GM19463 (cell line): ENCODE results near the gene PORCN.
A peak's percentile ranks its signal among the peaks of the same experiment; 100 is the strongest.
"Not testable (repeated sequence)": the region's sequence is repeated elsewhere in the genome, so short reads cannot be mapped to it uniquely, and the experiment has no call there.

Experiments
- ATAC-seq: cut with Tn5 transposase; IDR thresholded peaks from one replicate; pipeline ENCODE4 v1.9.1; 2021; ENCODE audit warnings: mild to moderate bottlenecking, moderate library complexity; ENCODE audit not compliant: unreplicated experiment

Gene PORCN

DNA sequence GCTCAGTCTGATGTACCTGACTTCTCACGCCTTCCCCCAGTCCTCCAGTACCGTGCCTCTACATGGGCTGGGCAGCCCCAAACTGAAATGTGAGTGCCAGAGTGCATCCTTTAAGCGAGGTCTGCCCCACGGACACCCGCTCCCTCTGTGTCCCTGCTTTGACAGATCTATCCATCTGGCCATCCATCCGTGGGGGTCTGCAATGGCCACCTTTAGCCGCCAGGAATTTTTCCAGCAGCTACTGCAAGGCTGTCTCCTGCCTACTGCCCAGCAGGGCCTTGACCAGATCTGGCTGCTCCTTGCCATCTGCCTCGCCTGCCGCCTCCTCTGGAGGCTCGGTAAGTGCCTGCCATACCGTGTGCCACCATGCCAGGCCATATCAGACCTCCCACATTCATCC, 827 bp downstream of the PORCN start:
- ATAC-seq: no peak

- ATAC-seq: no peak
Measured at GRCh38 chrX:48511560-48511959, 2.8 kb downstream of the PORCN start.

GRCh38 chrX:48512371-48512935, 3.7 kb downstream of the PORCN start:
- no peak for ATAC-seq

GRCh38 chrX:48513670-48514069, 4.9 kb downstream of the PORCN start:
- no peak for ATAC-seq

GRCh38 chrX:48514126-48514806, 5.5 kb downstream of the PORCN start:
- ATAC-seq: no peak

GRCh38 chrX:48514868-48515460, 6.2 kb downstream of the PORCN start:
- ATAC-seq: no peak

DNA sequence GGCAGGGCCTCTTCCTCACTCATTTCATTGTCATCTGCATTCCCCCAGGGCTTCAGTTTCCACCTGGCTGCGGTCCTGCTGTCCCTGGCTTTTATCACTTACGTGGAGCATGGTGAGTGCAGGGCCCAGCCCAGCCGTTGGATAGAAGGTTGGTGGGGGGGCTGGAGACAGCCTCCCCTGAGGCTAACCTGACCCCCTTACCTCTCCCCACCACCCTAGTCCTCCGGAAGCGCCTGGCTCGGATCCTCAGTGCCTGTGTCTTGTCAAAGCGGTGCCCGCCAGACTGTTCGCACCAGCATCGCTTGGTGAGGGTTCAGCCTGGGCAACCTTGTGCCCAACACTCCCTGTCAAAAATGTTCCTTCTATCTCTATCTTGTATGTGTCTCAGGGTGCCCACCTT, 7.0 kb downstream of the PORCN start:
- no peak for ATAC-seq

DNA sequence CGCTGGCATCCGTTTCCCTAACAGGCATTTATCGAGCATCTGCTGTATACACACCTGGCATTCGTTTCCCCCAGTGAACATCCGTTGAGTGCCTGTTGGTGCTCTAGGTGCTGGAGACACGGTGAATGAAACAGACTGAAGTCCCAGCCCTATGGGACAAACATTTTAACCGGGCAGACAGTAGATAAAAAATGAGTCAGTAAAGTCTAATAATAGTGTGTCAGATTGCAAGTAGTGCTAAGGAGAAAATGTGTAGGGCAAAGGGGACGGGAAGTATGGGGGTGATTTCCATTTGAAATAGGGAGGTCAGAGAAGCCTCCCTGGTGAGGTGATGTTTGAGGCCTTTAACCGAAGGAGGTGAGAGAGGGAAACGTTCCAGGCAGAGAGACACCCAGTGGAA, 7.5 kb downstream of the PORCN start:
- no peak for ATAC-seq

DNA sequence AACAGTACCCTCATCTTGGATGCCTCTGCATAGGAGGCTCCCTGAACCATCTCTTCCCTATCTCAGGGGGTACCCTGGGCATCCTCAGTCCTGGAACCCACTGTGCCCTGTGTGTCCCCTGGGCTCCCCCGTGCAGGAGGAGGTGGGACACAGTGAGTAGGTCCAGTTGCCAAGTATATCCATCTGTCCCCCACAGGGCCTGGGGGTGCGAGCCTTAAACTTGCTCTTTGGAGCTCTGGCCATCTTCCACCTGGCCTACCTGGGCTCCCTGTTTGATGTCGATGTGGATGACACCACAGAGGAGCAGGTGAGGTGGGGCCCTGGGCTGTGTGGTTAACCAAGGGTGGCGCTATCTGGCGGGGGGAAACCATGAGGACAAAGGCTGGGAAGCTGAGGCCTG, 8.2 kb downstream of the PORCN start:
- no peak for ATAC-seq

- ATAC-seq: not testable (repeated sequence)
Measured at GRCh38 chrX:48519481-48519880, 10.7 kb downstream of the PORCN start.

DNA sequence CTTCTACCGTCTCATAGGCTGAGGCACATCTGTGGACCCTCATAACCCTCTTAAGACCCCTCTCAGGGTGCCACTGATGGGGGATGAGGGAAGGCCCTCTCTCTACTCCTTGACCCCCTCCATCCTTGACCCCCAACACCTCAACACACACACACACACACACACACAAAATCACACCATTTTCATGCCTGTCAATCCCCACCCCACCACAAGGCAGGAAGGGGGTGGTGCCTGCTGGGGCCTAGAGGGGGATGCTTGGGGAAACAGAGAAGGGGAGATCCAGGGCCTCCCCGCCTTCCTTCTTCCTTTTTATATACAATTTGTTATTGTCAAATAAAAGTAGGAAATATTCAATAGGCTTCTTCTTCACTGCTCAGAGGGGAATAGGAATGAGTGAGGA, 11.7 kb downstream of the PORCN start:
- no peak for ATAC-seq

- no peak for ATAC-seq
Measured at GRCh38 chrX:48520976-48521352, 12.2 kb downstream of the PORCN start.

- ATAC-seq: peak; percentile 97
Measured at GRCh38 chrX:48521353-48522243, 12.8 kb downstream of the PORCN start, which contains the start of gene EBP. Gene EBP (plus strand): TSS chrX:48521808. CDS start chrX:48523772, 1,964 bp downstream.

DNA sequence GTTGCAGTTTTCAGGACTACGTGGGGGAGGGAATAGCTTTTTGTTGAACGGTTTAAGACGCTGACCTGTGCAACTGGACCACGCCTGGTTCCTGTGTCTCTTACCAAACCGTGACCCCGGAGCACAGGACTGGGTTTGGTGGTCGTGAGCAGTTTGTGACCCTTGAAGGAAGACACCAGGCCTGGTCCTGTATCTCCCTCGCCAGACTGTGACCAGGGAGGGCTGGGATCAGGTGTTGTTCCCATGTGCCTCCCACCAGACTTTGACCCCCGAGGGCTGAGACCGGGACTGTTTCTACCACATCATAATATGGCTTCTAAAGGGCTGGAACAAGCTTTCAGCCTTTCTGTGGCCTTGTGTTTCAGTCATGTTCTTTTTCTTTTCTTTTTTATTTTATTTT, 13.5 kb downstream of the PORCN start:
- ATAC-seq: no peak

GRCh38 chrX:48523682-48524081, 14.9 kb downstream of the PORCN start:
- ATAC-seq: no peak

- ATAC-seq: not testable (repeated sequence)
Measured at GRCh38 chrX:48525853-48526252, 17.1 kb downstream of the PORCN start.

- no peak for ATAC-seq
Measured at GRCh38 chrX:48530736-48531135, 21.9 kb downstream of the PORCN start.

- no peak for ATAC-seq
Measured at GRCh38 chrX:48531358-48531959, 22.7 kb downstream of the PORCN start.

GRCh38 chrX:48532161-48532560, 23.4 kb downstream of the PORCN start:
- no peak for ATAC-seq

GRCh38 chrX:48533165-48533564, 24.4 kb downstream of the PORCN start:
- ATAC-seq: no peak
